GM19099 (cell line): ENCODE measurements around the gene TPST2.

ENCODE experiments used
- POLR2A ChIP-seq: IDR thresholded peaks from 3 replicates; pipeline ENCODE4 v1.6.1; 2011; ENCODE audit warnings: low read depth; ENCODE audit not compliant: insufficient read length; ENCODE audit errors: extremely low read depth

TPST2 gene

GRCh38 chr22:26593763-26594162 is 3.8 kb upstream of the TPST2 start:
- no peak for TF ChIP-seq POLR2A

GRCh38 chr22:26592421-26592891 is 2.5 kb upstream of the TPST2 start:
- TF ChIP-seq POLR2A = peak; percentile 35

- no peak for TF ChIP-seq POLR2A
Observed at GRCh38 chr22:26589367-26589844, 526 bp downstream of the TPST2 start.

DNA sequence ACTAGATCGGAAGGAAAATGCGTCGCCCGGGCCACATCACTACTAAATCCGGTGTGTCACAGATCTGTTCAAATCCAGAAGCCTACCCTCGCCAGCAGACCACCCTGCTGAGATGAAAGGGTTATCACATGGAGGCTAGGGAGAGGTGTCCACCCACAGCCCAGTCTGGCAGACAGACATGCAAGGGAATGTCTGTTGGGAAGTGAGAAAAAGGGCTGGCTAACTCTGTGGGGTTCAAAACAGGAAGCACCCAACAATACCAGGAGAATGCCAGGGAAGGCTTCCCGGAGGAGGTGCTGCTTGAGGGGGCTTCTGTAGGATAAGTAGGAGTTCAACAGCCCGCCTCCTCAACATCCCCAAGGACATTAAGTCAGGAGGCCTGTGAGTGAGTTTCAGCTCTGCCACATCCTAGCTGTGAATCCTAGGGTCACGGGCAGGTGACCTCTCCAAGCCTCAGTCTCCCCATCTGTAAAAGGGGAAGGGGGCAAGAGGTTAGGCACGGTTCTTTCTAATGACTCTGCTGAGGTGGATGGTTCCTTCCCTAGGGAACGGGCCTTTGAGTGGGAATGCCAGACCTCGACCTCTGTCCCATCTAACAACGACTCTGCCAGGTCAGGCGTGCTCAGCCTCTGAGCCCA is 1.1 kb downstream of the TPST2 start:
- TF ChIP-seq POLR2A = no peak

GRCh38 chr22:26587991-26588613 is 1.8 kb downstream of the TPST2 start:
- no peak for TF ChIP-seq POLR2A

GRCh38 chr22:26586556-26587325 is 3.2 kb downstream of the TPST2 start:
- TF ChIP-seq POLR2A = no peak

- TF ChIP-seq POLR2A = no peak
Observed at GRCh38 chr22:26585104-26585790, 4.7 kb downstream of the TPST2 start.

- TF ChIP-seq POLR2A = no peak
Observed at GRCh38 chr22:26584010-26584409, 5.9 kb downstream of the TPST2 start.

GRCh38 chr22:26581633-26582168 is 8.2 kb downstream of the TPST2 start:
- TF ChIP-seq POLR2A = no peak

GRCh38 chr22:26581026-26581425 is 8.9 kb downstream of the TPST2 start:
- no peak for TF ChIP-seq POLR2A

GRCh38 chr22:26580240-26580962 is 9.5 kb downstream of the TPST2 start:
- TF ChIP-seq POLR2A = no peak

DNA sequence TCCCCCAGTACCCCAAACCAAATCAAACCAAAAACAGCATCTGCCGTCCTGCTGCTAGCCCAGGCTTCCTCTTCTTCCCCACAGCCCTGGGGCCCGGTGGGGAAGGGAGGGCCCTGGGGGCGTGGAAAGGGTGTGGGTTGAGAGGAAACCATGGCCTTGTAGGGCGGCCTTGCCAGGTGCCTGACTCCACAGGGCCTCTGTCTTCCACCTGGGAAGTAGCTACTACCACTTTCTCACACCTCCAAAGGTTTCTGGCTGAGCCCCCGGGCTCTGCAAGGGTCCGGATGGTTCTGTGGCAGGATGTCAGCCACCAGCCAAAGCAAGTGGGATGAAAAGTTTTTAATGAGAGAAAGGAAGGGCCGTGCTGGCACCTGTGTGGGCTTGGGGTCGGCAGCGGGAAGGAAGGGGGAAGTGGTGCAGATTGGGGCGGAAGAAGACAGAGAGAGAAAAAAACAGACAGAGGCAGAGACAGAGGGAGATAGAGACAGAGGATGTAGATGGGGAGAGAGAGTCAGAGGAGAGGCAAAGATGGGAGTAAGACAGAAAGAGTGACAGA is 10.5 kb downstream of the TPST2 start:
- no peak for TF ChIP-seq POLR2A

DNA sequence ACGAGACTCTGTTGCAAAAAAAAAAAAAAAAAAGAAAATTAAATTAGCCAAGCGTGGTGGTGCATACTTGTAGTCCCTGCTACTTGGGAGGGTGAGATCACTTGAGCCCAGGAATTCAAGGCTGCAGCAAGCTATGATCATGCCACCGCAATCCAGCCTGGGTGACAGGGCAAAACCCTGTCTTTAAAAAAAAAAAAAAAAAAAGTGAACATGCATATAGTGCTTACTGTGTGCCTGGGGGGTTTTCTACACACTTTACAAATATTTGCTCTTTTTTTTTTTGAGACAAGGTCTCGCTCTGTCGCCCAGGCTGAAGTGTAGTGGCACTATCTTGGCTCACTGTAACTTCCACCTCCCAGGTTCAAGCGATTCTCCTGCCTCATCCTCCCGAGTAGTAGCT is 12.9 kb downstream of the TPST2 start:
- no peak for TF ChIP-seq POLR2A
